Stimulated activated naive CD4-positive, alpha-beta T cell treated with Interleukin-2 at 50 U/mL for 16 hours (primary cell): ENCODE measurements around the gene SHPK.

Source experiments
- DNase-seq: peaks from one replicate; lab custom pipeline; 2025; lab: John Stamatoyannopoulos, UW

The SHPK gene

DNA sequence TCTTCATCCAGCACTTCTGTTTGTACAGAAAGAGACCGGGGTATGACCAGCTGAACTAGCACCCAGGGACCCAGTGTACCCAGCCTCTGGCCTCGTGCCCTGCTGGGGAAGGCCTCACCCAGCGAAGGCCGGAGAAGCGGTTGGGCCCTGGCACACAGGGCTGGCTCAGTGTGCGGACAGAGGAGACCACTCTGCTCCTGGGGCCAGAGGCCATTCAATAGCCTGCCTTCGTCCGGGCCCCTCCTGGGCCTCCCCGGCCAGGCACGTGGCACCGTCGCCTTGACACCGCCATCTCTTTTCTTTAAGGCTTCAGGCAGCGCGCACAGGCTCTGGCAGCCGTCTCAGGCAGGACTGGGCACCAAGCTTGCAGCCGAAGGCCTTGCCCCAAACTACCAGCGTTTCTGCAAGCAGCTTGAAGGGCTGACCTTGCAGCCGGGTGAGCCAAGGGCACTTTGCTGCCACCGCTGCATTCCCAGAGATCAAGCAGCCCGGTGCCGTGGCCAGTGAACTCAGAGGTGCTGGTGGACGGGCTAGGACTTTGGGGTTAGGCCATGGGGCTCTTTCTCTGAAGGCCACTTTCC, 24.4 kb upstream of the SHPK start:
- no peak for DNase-seq

DNA sequence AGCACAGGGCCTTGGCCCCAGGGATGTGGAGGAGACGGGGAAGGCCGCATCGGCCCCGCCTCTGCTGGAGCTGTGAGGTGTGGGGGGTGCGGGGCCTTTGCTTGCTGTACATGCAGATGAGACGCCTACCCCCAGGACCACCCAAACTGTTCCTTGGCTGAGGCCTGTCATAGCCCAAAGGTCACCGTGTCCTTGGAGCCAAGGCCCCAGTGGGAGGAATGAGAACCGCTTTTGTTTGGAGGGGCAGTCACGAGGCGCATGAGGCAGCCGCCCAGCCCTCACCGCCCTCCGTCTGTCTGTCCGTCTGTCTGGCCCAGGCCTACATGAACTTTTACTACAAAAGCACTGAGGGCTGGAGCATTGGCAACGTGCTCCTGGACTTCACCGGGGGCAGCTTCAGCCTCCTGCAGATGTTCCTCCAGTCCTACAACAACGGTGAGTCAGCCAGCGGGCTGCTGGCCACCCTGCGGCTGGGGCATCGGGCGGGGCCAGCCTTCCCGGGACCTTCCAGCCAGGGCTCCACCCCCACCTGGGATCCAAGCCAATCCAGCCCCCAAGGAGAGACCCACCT, 23.6 kb upstream of the SHPK start:
- DNase-seq = no peak

DNA sequence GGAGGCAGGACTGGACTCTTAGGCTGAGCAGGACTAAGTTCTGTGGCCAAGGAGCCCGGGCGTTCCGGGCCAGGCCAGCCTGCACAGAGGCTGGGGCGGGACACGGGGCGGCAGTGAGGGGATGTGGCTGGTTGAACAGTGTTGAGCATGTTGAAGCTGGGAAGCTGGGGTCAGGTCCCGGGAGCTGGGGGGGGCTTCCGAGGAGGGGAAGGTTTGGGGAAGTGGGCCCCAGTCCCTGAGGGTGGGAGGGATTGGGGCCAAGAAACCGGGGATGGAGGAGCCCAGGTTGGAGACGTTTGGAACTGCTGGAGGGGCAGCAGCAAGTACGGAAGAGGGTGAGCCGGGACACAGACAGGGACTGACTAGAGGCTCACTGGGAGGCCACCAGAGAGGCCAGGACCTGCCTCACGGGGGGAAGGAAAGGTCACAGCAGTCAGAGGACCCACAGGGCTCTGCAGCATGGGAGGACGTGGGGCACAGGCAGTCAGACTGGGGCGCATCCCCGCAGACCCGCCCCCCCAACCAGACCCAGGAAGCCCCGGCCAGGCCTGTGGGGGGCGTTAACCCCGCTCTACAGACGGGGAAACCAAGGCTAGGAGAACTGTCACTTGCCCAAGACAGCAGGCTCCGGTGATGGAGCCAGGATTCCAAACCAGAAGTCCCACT, 22.9 kb upstream of the SHPK start:
- no peak for DNase-seq

DNA sequence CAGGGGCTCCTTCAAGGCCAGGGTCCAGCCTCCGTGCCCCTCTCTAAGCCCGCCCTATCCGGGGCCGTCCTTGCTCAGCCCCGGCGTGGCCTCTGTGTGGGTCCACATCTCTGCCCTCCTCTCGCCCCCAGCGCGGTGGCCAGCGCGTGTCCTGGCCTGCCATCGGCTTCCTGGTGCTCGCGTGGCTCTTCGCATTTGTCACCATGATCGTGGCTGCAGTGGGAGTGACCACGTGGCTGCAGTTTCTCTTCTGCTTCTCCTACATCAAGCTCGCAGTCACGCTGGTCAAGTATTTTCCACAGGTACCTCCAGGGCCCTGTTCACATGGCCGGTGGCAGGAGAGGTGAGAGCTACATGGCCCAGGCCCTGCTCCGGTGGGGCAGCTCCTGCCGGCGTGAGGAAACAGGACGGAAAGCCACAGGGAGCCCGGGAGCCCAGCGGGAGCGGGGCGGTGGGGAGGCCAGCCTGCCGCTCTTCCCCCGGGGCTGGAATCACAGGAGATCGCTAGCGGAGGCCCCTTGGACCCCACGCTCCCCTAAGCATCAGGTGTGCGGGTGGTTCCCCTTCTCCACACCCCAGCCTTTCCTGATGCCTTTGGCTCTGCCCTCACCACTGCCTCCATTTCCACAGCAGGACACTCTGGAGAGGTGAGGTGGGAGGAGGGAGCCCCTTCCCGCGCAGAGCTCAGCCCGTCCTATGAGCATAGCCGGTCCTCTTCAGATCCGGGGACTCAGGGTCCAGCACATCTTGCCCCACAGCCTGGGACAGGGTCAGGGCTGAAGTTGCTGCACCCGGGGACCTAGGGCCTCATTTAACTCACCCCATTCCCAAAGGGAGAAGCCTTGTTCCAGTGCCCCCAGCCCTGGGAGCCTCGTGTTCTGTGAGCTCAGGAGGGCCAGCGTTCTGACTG, 22.1 kb upstream of the SHPK start:
- no peak for DNase-seq

DNA sequence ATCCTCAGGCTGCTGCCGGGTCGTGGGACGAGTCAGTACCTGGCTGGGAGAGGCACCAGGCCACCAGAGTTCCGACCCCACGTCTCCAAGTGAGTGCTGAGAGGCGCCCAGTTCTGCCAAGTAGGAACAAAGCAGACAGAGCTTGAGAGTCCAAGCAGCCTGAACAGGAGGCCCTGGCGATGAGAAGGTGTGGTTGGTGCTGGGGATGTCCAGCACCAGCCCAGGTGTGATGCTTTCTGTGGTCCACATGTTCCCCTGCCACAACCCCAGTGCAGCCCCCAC, 21.5 kb upstream of the SHPK start:
- DNase-seq = no peak

DNA sequence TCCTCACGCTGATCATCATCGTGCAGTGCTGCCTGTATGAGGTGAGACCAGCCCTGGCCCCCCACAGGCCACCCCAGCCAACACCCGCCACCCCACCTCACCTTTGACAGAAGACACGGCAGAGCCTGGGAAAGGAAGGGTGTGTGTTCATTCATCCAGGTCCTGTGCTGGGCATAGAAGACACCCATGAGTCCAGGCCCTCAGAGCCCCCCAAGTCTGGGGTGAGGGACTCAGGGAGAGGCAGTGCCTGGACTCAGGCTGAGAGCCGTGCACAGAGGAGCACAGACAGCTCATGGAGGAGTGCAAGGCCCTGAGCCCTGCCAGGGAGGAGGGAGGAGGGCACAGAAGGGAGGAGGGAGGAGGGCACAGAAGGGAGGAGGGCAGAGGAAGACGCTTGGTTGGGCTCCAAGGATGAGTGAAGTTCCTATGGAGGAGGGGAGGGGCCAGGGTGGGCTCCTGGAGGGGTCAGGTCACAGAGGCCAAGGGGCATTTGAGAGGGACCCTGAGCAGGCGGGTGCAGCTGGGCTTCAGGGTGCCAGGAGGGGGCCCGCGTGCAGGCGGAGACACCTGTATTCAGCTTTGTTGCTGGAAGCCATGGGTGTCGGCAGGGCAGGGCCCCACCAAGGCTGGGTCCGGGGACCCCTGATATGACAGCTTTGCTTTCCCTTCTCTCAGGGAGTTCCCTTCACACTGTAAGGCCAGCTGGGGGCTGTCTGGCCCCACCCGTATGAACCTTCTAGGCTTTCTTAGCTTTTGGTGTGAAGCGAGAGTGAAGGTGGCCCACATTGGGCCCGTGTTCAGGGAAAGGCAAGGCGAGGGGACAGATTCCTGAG, 20.9 kb upstream of the SHPK start:
- no peak for DNase-seq

DNA sequence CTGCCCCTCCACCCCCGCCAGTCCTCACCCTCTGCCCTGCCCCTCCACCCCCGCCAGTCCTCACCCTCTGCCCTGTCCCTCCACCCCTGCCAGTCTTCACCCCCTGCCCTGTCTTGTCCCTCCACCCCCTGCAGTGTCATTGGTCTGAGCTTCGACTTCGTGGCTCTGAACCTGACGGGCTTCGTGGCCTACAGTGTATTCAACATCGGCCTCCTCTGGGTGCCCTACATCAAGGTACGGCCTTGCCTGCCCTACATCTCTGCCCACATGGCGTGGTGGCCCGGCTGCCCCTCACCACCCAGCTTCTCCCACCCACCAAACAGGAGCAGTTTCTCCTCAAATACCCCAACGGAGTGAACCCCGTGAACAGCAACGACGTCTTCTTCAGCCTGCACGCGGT, 20.3 kb upstream of the SHPK start:
- DNase-seq = no peak

DNA sequence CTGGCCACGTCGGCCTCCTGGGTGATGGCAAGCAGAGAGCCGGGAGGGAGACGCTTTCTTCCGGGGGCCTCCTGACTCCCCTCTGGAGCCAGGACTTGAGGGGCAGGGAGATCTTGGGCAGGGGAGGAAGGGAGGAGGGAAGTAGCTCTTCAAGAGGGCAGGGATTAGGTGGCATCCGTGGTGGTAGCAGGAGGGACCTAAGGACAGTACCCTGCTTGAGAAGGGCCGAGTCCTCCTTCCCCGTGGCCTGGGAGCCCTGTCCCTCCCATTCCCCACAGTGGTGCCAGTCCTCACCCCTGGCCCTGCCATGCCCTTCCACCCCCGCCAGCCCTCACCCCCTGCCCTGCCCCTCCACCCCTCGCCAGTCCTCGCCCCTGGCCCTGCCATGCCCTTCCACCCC, 19.7 kb upstream of the SHPK start:
- no peak for DNase-seq

DNA sequence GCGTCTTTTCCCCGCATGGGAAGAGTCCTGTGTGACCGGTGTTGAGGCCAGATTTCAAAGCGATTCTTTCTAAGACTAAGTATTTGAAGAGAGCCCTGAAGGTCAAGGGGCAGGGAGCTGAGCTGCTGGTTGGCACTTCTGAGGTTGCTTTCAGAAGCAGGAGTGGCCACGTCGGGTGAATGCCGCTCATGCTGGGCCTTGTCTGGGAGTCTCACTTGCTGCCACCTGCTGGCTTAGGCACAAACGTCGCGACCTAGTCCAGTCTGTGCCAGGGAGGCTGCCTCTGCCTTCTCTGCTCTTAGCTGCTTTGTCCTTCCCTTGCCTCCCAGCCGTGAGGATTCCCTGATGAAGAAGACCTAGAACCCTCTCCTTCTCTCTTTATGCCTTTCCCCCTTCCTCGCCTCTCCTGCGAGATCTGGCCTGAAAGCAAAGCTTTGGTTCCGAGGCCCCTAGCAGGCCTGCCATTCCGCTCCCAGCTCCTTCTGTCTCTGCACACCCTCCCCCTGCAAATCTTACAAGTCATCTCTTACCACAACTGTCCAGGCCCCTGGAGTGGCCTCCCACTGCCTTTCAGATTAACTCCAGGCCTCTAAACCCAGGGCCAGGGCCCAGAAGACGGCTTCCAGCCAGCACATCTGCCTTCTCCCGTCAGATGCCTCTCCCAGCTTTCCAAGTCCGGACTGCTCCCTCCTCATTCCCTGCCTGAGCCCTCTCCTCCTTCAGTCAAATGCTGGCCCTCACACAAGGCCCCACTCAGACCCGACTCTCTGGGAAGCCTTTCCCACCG, 11.9 kb upstream of the SHPK start:
- peak; percentile 13 for DNase-seq

DNA sequence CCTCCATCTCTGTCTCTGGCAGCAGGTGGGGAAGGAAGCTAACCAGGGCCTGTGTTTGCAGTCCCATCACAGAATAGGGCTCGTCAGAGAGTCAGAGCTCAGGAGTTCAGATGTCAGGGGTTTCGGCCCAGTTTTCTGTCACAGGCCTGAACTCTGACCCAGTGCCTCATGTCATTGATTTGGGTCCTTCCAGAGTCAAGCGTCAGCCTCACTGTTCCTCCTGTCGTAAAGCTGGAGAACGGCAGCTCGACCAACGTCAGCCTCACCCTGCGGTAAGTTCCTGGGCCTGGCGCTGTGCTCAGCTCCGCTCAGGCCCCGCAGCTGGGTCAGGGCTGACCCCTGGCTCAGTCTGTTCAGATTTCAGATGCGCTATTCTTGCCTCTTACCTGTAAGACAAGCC, 11.2 kb upstream of the SHPK start:
- no peak for DNase-seq

DNA sequence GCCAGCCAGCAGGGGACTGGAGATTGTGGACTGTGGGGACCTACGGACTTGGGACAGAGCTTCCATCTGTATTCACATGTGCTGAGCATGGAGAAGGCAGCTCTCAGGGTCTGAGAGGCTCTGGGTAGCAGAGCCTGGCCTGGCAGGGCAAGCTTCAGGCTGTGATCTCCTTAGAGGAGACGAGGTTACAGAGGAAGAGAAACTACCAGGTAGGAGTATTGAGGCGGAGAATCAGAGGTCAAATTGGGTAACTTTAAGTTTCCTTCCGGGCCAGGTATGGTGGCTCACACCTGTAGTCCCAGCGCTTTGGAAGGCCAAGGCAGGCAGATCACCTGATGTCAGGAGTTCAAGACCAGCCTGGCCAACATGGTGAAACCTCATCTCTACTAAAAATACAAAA, 9.3 kb upstream of the SHPK start:
- no peak for DNase-seq

DNA sequence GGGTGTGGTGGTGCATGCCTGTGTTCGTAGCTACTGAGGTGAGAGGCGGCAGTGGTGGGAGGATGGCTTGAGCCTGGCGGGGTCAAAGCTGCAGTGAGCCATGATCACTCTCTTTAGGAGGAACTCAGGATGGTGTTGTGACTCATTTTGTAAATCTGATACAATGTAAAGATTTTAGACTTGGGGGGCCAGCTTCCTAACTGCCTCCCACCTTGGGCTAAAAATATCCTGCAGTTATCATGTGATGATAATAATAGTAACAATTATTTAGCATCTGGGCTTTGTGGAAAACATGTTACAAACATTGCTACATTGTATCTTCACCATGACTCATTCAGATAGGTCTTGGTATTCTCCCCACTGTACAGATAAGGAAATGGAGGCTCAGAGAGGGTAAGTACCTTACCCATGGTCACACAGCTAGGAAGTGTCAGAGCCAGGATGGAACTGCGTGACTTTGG, 7.9 kb upstream of the SHPK start:
- DNase-seq = no peak

DNA sequence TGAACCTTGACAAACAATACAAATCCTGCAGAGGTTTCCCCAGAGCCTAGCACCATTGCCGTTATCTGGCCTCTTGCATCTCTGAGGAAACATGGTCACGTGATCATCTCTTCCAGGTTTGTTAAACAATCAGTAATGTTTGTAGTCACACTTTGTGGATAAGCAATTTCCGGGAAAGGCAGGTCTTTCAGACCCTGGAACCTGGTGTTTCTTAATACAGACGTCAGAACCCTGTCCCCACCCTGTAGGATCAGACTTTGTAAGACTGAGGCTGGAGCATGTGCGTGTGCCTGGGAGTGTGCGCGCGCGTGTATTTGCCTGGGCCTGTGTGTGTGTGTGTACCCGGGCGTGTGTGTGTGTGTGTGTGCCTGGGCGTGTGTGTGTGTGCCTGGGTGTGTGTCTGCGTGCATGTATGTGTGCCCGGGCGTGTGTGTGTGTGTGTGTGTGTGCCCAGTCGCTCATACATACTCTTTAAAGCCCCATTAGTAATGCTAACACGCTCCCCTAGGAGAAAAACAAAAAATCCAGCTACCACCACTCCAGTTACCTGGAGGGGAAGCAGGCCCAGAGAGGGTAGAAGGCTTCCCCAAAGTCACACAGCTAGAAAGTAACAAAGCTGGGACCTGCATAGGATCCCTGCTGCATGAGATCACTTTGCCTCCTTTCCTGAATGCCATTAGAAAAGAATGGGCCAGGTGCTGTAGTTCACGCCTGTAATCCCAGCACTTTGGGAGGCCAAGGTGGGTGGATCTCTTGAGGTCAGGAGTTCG, 5.9 kb upstream of the SHPK start:
- DNase-seq = no peak

DNA sequence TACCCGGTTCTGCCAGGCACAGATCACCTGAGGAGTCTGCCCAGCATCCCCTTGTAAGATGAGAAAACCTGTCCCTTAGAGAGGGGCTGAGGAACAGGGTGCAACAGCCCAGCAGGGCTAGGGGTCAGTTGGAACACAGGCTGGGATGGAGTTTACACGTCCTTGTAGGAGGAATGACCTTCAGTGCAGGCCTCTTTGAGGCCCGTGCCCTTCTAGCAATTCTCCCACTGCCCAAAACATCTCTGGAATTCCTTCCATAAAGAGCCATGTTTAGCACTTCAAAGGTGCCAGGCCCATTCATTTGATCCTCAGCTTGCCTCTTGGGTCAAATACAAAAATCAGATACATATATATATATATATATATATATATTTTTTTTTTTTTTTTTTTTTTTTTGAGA, 5.0 kb upstream of the SHPK start:
- no peak for DNase-seq

DNA sequence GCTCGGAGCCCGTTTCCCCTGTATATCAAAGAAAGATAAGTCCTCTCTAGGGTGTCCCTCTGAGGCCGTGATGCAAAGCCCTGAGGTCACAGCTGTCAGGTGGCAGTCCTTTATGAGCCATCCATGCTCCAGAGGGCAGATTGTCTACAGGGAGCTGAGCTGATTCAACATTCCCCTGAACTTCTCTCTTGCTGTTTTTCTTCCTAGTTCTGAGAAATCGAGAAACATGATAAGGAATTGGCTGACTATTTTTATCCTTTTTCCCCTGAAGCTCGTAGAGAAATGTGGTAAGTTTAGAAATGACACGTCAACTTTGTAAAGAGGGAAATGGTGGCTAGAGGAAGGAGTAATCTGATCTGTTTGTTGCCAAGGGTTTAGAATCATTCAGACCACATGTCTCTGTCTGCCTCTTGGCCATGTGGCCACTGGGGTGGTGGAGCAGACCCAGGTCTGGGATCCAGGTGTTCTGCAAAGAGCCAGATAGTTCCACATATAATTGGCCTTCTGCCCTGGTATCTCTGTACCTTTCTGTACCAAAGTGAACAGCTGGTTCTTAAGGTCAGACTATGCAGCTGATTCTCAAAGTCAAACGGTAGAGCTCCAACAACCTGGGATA, 4.0 kb upstream of the SHPK start:
- DNase-seq = no peak

DNA sequence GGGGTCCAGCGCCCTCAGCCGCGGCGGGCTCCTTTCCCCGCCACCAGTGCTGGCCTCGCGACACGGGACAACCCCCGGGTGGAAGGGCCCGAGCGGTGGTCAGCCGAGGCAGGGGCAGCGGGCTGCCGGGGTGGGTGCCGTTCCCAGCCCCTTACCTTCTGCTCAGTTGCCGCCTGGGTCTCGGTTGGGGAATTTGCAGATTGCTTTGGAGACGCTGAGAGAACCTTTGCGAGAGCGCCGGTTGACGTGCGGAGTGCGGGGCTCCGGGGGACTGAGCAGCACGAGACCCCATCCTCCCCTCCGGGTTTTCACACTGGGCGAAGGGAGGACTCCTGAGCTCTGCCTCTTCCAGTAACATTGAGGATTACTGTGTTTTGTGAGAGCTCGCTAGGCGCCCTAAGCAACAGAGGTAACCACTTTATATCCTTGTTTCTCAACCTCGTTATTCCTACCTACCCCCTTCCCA, 891 bp upstream of the SHPK start:
- no peak for DNase-seq

DNA sequence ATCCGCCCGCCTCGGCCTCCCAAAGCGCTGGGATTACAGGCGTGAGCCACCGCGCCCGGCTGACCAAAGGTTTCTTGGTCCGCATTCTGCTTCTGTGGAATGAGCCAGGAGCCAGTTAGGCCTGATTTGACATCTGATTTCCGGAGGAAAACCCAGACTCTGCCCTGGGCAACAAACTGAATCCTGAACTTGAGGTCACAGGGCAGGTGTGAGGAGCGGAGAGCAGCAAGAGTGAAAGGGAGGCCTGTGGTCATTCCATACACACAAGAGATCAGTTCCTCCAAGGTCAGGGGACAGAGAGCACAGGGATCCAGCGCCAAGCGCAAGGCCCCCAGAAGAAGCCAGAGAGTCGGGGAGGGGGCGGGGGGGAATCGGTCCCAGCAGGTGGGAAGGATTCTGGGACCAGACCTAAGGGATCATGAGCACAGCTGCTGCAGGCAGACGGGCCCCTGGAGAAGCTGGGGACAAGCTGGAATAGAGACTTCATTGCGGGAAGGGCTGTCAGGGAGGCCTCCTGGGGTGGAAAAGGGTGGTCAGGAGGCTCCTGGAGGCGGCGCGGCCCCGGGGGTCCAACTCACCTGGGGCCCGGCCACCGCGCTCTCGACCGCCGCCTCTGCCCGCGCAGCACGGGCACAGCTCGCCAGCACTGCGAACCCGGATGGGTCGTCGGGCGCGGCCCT, 436 bp downstream of the SHPK start:
- no peak for DNase-seq

DNA sequence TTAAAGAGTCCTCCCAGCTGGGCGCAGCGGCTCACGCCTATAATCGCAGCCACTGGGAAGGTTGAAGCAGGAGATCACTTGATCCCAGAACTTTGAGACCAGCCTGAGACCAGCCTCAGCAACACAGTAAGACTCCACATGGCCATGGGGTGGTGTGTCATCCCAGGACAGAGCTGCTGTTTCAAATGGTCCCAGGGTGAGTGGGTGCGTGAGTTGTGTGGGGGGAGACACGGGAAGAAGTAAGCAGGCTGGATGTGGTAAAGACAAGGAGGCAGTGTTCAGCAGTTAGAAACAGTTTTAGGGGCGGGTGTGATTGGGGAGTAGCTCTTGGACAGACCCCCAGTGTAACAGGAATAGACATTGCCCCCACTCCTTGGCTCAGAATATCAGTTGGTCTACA, 3.8 kb downstream of the SHPK start:
- DNase-seq = no peak

DNA sequence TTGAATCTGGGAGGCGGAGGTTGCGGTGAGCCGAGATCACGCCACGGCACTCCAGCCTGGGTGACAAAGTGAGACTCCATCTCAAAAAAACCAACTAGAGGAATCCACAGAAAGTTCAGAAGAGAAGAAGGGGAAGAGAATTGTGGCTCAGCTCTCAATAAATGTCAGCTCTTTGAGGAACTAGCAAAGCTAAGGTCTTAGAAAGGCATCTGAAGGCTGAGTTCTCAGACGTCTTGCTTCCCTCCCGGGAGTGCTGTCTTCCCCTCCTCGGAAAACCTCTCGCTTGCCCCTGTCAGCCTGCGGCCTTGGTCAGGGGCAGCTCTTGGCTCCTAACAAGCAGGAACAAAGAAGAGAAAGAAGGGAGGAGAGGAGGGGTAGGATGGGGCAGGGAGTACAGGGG, 5.3 kb downstream of the SHPK start:
- no peak for DNase-seq
